ENCODE data around the gene AKAP6.
"Not testable (repeated sequence)": the region's sequence is repeated elsewhere in the genome, so short reads cannot be mapped to it uniquely, and the experiment has no call there.

AKAP6 gene

DNA sequence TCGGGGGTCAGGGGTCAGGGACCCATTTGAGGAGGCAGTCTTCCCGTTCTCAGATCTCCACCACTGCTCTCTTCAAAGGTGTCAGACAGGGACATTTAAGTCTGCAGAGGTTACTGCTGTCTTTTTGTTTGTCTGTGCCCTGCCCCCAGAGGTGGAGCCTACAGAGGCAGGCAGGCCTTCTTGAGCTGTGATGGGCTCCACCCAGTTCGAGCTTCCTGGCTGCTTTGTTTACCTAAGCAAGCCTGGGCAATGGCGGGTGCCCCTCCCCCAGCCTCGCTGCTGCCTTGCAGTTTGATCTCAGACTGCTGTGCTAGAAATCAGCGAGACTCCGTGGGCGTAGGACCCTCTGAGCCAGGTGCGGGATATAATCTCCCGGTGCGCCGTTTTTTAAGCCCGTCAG lies 254.3 kb downstream of the AKAP6 start:
- not testable (repeated sequence) for DNase-seq (ENCODE audit: low spot score)

DNA sequence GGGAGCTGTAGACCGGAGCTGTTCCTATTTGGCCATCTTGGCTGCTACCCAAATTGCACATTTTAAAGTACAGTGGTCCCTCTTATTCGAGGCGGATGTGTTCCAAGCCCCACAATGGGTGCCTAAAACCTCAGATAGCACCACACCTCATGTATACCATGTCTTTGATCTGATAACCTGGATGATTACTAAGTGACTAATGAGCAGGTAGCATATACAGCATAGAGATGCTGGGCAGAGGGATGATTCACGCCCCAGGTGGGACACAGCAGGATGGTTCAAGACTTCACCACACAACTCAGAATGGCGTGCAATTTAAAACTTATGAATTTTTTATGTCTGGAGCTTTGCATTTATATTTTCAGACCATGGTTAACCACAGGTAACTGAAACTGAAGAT lies 255.0 kb downstream of the AKAP6 start:
- DNase-seq (ENCODE audit: low spot score): no peak

DNA sequence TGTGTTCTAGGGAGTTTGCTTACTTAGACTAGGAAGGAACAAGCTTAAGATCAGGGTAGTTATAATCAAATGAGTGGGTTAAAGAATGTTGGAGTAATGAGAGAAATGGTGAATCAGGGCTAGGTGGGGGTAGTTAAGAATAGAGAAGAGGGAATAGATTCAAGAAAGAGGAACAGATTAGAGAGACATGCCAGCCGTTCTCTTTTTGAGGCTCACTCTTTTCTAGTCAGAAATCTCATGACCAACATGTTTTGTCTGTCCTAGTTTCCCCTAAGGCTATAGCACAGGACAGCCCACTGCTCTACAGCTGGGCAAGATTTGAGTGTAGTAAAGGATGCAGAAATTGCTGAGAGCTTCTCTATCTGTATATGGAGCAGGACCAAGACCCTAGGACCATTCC lies 258.4 kb downstream of the AKAP6 start:
- no peak for DNase-seq (ENCODE audit: low spot score)

DNA sequence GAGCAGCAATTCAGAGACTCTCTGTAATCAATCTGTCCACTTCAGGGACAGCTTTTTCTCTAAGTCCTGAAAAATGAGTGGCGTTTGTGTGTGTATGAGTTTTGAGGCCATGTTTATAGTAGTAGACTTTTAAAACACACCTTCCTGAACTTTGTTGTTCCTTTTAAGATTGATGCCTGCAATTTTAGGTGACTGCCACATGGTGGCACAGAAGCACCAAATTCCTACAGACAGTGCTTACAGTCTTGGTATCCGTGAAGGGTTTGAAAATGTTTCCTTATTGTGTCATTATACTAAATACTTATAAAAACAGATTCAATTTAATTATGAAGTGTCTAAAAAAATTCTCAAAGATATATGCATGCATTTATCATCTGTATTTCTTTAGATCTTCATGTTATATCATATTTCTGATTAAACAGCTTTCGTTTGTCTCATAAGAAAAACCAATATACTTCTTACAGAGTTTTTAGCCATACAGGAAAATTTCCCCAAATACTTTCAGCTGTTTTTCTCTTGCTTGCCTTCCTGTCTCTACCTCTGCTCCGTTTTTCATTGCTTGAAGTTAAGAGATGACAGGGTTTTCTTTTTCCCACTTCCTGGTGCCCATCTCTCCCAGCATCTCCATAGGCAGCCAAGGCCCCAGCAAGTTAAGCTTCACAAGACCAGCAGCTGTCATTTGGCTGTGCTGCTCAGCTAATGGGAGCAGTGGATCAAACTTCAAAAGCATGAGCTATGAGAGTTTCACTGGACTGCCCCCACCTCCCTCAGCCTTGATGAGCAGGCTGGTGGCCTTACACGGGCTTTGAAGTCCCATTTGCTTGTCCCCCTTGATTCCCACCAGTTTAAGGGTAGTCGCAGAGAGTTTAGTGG lies 259.6 kb downstream of the AKAP6 start:
- no peak for DNase-seq (ENCODE audit: low spot score)

DNA sequence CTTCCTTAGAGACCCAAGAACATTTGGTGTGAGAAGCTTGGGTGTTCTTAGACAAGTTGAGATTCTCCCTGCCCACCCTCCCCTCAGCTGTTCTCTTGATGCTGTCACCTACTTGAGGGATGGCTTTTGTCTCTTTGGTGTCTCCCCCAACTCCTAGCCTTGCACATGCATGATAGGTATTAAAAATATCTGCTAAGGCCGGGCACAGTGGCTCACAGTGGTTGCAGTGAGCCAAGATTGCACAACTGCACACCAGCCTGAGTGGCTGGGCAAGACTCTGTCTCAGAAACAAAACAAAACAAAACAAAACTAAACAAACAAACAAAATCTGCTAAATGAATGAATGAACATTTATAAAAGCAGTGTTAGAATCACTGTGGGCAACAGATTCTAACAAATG lies 261.1 kb downstream of the AKAP6 start:
- no peak for DNase-seq (ENCODE audit: low spot score)

DNA sequence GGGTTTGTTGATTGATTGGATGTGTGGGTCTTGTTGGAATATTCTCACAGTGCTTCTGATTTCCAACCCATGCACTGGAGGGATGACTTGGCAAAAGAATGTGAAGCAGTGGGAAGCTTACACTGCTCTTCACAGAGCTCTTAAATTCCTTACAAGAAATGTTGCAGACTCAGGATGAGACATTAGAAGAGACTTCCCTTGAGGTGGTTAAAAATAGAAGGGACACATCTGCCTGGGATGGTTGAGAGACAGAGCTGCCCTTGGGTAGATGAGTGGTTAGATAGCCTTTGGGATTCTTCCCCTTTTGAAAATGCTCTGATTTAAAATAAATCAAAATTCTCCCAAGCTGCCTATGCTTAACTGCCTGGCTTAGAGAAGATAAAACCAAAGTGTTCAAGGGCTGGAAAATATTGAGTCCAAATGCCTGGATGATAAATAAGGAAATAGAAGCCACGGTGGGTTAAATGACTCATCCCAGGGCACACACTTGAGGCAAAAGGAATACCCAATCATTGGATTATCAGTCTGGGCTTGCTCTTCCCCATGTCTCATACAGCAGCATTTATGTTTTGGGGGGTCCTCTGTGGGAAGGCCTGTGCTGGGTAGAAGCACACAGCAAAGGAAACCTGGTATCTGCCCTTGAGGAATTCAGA lies 264.3 kb downstream of the AKAP6 start:
- DNase-seq (ENCODE audit: low spot score): no peak

DNA sequence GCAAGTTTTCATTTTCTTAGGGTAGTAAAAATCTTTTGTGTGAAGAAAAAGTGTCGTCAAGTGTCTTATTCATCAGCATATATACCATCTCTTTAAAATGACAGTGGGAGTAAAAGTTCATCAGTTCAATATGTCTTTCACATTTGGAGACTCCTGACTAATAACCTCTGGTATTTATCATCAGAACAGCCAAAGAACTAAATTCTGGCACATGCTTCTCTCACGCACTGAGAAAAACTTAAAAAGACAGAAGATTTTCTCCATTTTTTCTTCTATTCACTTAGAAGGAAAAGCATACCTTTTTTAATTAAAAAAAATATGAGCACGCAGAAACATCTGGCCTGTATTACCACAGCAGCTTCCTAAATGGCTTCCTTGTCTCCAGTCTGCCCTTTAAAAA lies 265.7 kb downstream of the AKAP6 start:
- no peak for DNase-seq (ENCODE audit: low spot score)

DNA sequence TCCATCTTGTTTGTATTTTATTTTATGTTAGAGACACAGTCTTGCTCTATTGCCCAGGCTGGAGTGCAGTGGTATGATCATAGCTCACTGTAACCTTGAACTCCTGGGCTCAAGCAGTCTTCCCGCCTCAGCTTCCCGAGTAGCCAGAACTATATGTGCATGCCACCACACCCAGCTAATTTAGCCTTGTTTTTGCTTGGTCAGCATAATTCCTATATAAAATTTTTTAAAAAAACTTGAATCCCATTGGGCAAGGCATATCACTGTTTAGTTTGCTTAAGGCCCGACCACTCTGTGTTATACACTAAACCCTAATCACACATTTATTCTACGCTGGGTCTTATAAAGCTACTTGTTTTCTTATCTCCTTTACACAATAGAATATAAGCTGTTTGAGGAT lies 266.4 kb downstream of the AKAP6 start:
- DNase-seq (ENCODE audit: low spot score): no peak

DNA sequence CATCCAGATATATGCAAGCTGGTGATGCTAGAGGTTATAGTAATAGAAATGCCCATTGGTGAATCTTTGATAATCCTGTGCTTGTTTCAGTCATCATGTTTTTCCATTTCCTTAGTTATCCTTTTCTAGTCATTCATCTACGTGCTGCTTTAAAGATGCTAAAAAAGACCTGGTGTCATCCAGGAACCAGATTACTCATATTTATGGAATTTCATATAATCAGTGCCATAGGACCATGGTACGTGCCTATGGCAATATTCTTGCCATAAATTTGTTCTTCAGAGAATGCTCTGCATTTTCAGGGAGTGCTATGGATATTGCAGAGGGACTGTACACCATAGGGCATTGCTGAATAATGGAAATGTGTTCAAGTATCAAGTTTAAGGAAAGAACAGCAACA lies 267.3 kb downstream of the AKAP6 start:
- DNase-seq (ENCODE audit: low spot score): no peak

DNA sequence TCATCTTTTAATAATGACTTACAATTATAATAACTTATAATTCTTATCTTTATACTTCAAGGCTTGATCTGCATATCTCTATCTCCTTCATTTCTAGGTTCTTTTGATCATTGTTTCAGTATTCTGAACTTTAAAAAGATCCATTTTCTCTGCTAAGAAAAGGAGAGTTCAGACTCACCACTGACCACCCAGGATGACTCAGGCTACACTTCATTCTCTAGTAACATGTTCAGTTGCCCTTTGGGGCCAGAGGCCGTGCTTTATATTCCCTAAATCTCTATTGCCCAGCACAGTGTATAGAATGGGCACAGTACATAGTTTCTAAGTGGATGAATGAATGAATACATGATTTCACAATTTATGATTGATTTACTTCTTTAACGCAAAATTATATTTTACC lies 268.7 kb downstream of the AKAP6 start:
- DNase-seq (ENCODE audit: low spot score): no peak

DNA sequence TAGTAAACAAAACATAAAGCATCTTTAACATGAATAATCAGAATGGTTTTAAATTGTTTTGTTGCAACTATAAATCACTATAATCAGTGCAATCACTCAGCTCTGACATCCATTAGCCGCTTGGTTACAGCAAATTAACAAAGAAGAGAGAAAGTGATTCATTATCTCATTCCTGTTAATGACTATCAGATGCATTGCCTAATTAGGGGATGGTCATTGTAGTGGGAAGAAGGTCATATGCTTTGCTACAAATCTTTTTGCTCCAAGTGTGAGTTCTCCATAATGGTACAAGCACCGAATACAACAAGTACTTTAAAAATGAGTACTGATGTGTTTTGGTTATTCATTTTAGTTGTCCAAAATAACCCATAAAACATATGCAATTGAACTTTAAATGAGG lies 272.0 kb downstream of the AKAP6 start:
- DNase-seq (ENCODE audit: low spot score): no peak

DNA sequence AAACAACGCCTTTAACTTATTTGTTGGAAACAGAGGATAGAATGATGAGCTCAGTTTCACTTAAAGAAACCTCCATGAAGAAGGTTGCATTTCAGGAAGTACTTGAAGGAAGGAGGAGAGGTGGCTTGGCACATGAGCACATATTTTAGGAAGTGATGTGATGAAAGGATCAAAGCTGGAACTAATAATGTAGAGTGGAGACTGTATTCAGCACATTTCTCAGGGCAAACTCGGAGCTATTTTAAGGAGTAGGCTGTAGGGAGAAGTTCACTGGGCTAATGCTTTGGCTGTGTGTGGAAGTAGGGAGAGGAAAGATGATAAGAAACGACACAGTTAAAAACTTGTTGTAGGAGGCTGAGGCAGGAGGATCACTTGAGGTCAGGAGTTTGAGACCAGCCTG lies 272.8 kb downstream of the AKAP6 start:
- DNase-seq (ENCODE audit: low spot score): no peak

DNA sequence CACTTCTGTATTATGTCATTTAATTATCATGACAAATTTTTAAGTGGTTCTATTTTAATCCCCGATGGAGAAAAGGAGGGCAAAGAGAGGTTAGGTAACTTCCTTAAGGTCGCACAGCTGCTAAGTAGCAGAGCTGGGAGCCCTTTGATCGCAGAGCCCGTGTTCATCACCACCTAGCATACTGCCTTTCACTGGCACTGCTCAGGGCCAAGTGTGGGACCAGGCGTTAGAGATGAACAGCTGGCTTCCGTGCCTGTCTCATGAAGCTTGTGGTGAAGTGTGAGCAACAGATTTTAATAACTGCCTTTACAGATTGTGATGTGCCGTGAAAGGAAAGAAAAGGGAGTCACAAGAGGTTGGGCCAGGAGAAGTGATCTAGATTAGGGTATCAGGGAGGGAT lies 273.6 kb downstream of the AKAP6 start:
- no peak for DNase-seq (ENCODE audit: low spot score)

DNA sequence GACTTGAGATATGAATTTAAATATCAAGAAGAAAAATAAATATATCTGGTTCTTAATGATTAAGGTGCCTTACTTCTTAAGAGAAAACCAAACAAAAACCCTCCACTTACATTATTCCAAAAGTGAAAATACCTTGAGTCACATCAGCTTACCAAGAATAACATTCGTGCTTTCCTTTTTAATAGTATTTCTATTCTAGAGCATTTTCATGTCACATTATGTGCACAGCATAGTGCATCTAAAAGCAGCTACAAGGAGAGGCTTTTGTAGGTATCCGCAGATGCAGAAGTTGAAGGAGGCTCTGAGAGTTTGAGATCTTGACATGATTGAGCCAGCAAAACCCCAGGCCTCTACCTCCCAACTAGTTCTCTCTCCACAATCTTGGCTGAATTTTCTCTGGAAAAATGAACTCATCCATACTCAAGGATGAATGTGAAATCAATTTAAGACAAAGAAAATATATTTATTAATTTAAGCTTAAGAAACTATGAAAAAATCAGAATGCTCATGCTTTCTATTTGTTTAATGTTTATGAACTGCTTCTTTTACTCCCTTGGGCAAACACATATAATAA lies 275.0 kb downstream of the AKAP6 start:
- DNase-seq (ENCODE audit: low spot score): no peak

DNA sequence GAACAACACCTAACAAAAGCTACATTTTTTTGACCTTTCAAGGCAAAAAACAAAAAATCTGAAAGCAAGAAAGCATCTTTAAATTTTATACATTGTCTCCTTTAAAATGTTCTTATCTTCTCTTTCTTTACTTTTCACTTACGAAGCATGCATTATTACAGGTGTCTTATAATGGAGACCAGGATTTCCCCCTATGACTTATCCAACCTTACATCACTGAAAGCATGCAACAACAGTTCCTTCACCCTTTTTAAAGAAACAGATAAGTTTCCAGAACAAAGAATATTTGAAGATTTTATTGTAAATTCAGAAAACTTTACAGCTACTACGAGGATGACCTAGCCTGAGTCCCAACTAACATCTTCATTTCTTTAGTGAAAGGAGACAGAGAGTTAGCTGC lies 277.2 kb downstream of the AKAP6 start:
- DNase-seq (ENCODE audit: low spot score): no peak

DNA sequence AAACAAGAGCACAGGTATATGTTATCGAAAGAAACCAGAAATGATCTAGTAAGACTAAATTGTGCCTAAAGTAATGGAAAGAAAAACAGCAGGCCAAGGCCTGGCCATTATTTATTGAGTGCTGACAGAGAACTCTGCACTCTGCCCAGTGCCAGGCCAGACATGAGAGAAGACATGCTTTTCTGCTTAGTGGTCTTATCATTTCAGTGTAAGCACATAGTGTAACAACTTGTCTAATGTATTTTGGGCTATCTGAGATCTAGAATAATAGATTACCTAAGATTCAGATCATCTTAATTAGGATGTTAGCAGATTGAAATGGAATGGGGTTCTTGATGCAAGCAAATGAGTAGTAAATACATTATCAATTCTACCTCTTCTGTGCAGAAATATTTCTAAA lies 278.3 kb downstream of the AKAP6 start:
- no peak for DNase-seq (ENCODE audit: low spot score)

DNA sequence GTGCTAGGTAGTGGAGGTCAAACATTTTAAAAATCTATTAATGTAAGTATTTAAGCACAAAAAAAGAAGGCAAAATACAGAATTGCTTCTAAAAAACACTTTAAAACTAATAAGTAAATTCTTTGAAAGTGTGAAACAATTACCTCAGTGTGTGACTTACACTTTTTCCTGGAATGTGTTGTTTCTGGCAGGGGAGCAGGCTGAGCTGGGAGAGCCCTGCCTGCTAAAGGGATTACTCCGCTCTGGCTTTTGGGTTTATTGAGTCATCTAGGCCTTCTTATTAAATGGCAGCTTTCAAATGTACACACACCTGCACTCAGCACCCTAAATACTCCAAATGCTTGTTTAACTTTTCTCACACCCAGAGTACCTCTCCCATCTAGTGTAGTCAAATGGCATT lies 279.8 kb downstream of the AKAP6 start:
- DNase-seq (ENCODE audit: low spot score): no peak

DNA sequence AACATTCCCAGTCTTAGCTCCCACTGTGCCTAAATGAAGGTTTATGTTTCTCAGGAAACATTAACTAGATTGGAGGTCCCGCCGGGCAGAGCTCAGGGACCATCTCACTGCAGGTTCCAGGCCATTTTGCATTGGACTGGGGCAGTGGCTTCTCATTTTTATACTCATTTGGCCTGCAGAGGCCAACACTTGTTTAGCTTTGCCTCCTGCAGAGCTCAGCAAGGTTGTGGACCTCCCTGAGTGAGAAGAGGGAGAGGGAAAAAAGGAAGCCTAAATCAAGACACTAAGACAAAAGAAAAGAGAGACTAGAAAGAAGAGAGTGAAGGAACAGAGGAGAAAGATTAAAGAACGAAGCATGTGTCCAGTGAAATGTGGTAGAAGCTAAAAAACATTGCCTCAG lies 280.3 kb downstream of the AKAP6 start:
- DNase-seq (ENCODE audit: low spot score): no peak

DNA sequence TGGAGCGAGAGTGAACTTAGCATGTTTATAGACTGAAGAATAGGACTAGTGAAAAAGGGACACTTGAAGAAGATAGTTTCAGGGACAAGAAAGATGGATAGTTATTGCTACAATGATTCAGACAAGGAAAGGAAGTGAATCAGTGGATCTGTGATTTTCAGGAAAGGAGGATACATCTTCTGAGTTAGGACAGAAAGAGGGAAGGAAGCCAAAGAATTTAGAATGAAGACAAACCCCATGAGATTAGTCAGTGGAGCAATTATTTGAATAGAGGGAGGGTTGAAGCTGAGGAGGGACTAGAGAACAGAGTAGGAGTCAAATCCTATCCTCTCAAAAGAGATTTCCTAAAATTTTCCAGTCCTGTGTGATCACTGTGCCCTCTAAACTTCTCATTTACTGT lies 282.7 kb downstream of the AKAP6 start:
- DNase-seq (ENCODE audit: low spot score): no peak

DNA sequence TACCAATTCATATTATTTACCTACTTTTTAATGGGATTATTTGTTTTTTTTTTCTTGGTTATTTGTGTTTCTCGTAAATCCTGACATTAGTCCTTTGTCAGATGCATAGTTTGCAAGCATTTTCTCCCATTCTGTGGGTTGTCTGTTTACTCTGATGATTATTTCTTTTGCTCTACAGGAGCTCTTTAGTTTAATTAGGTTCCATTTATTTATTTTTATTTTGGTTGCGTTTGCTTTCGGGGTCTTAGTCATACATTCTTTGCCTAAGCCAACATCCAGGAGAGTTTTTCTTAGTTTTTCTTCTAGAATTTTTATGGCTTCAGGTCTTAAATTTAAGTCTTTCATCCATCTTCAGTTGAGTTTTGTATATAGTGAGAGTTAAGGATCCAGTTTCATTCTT lies 289.9 kb downstream of the AKAP6 start:
- DNase-seq (ENCODE audit: low spot score): no peak

DNA sequence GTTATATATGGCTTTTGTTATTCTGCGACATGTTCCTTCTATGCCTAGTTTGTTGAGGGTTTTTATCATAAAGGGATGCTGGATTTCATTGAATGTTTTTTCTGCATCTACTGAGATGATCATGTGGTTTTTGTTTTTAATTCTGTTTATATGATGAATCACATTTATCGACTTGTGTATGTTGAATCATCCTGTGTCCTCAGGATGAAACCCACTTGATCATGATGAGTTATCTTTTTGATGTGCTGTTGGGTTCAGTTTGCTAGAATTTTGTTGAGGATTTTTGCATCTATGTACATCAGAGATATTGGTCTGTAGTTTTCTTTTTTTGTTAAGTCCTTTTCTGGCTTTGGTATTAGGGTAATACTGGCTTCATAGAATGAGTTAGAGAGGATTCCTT lies 291.2 kb downstream of the AKAP6 start:
- DNase-seq (ENCODE audit: low spot score): no peak

DNA sequence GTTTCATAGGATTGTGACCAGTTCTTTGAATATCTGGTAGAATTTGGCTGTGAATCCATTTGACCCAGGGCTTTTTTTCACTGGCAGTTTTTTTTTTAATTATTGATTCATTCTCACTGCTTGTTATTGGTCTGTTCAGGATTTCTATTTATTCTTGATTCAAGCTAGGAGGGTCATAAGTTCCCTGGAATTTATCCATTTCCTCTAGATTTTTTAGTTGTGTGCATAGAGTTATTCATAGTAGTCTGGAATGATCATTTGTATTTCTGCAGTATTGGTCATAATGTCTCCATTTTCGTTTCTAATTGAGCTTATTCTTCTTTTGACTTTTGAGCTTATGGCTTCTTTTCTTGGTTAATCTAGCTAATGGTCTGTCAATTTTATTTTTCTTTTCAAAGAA lies 291.6 kb downstream of the AKAP6 start:
- DNase-seq (ENCODE audit: low spot score): no peak

DNA sequence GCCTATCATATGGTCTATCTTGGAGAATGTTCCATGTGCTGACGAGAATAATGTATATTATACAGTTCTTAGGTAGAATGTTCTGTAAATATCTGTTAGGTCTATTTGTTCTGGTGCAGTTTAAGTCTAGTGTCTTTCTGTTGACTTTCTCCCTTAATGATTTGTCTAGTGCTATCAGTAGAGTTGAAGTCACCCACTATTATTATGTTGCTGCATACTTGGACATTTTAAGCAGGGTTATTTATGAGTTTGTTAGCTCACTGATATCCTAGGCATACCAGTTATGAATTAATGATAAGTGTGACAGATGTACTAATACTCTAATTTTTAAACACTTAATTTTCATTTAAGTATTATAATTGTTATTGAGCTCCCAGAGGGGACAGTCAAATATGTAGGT lies 292.5 kb downstream of the AKAP6 start:
- DNase-seq (ENCODE audit: low spot score): no peak

DNA sequence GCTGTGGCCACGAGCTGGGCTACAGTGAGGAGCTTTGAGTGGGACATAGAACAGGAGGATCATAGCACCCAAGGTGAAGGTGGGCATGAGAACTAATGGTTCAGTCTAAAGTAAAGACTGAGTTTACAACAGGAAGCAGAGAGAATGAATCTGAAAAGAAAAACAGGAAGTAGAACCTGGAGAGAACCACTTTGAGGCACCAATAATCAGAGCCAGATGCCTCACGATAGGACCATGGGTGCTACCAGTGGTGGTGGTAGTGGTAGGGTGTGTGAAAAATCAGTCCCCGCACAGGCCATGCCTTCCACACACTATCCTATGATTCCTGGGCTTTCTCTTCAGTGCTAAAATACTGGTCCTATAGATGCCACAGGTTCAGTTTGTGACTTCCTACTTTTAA lies 293.6 kb downstream of the AKAP6 start:
- DNase-seq (ENCODE audit: low spot score): no peak
